Mucosa of descending colon (tissue), 3 donors: ENCODE results near the gene KCNK10. TPM values are rescaled to one million over a fixed set of nuclear protein-coding genes. Genes with fewer than 3 reads are reported as not detected.

Source experiments
- ATAC-seq: fragments of 200-7000 bp; cut with Tn5 transposase; one replicate; pipeline ENCODE4 v1.9.1; 2020; ENCODE audit warnings: mild to moderate bottlenecking, moderate library complexity
- DNase-seq, 3 donors: peaks; one replicate each; pipeline ENCODE4 v3.0.0-alpha.2; 2020
- H3K36me3 ChIP-seq: fragments of 200-600 bp; one replicate; pipeline ENCODE4 v1.8.0; 2021; ENCODE audit warnings: low read depth, mild to moderate bottlenecking
- H3K4me1 ChIP-seq: fragments of 200-600 bp; one replicate; pipeline ENCODE4 v1.8.0; 2021; ENCODE audit warnings: low read depth, mild to moderate bottlenecking
- H3K4me3 ChIP-seq: fragments of 200-600 bp; one replicate; pipeline ENCODE4 v1.8.0; 2021; ENCODE audit warnings: mild to moderate bottlenecking
- H3K9me3 ChIP-seq: fragments of 200-600 bp; one replicate; pipeline ENCODE4 v1.8.0; 2021; ENCODE audit warnings: mild to moderate bottlenecking
- CTCF ChIP-seq: fragments of 200-600 bp; IDR thresholded peaks from one replicate; pipeline ENCODE4 v1.8.0; 2022; ENCODE audit warnings: antibody characterized with exemption, mild to moderate bottlenecking
- intact Hi-C, 2 donors: fragments of 100-400 bp; cut with DNase I in 1 of 2; cut with micrococcal nuclease in 1 of 2; formaldehyde crosslinking; loops; one replicate each; pipeline versions ENCODE4 v1.11.0 to v1.11.1; 2022; cut with DNase I, micrococcal nuclease
- total RNA-seq, 3 donors: library from RNA; stranded (reverse); fragmentation: NEBNext Ultra II Directional in 2 of 3; extraction: Animal tissue kit (Norgen Biotek cat#: 25700) in 2 of 3; gene quantifications; one replicate each; pipeline versions ENCODE4 v1.2.1 to v1.2.4, GENCODE V29; 2021 to 2023
- donor health status: DM: no; HTN: no; CAD: no; lungs with moderate emphysema.
- donor health status: DM: no; HTN: no; CAD: no.
- donor health status: DM: no; HTN: yes; CAD: no.

KCNK10 gene
- total RNA-seq, 3 donors from 2014 or later: 1.7 to 2.1 (median 2.0) TPM

- no peak for TF ChIP-seq CTCF
- Histone ChIP-seq H3K4me3 (no peak overlapping the region), H3K36me3 (no peaks in the 10 kb centered on the region), H3K9me3 (no peaks in the 10 kb centered on the region), H3K4me1 (no peaks in the 10 kb centered on the region)
- intact Hi-C loops: no loop called here
- DNase-seq: no peak
- no peak for ATAC-seq
Measured at GRCh38 chr14:88140874-88141273, 182.2 kb downstream of the KCNK10 start.

- intact Hi-C loops: no loop called here
- ATAC-seq (no peak), DNase-seq (no peak)
- Histone ChIP-seq H3K4me3 (no peak overlapping the region), H3K36me3 (no peaks in the 10 kb centered on the region), H3K9me3 (no peaks in the 10 kb centered on the region), H3K4me1 (no peaks in the 10 kb centered on the region)
- no peak for TF ChIP-seq CTCF
Measured at GRCh38 chr14:88137327-88137726, 185.7 kb downstream of the KCNK10 start.

Other genes starting within 250 kb of the KCNK10 start
- 10 to 100 TPM in 1 of 3 donors, 1 to 10 TPM in 2; 6.7 to 15.9 (median 7.1) TPM for gene SPATA7, start 62.4 kb upstream of the KCNK10 start, total RNA-seq
- gene PTPN21, start 231.7 kb upstream of the KCNK10 start, total RNA-seq: 10 to 100 TPM; 37.0 to 51.8 (median 44.7) TPM
- 10 to 100 TPM; 55.9 to 72.9 (median 70.7) TPM for gene ZC3H14, start 239.8 kb upstream of the KCNK10 start, total RNA-seq